Smooth muscle cell (in vitro differentiated cells): ENCODE data around the gene LRRC8B. TPM values are rescaled to one million over a fixed set of nuclear protein-coding genes. Genes with fewer than 3 reads are reported as not detected.
"Not testable (repeated sequence)": the region's sequence is repeated elsewhere in the genome, so short reads cannot be mapped to it uniquely, and the experiment has no call there.

Experiments used
- DNase-seq: peaks from one replicate; lab custom pipeline; 2025; ENCODE audit not compliant: unreplicated experiment; lab: John Stamatoyannopoulos, UW
- H2AFZ ChIP-seq: fragments of 200-600 bp; sonication (generic); 2 replicates; pipeline ENCODE4 v1.6.0; 2016; ENCODE audit warnings: antibody characterized with exemption, low read depth, mild to moderate bottlenecking
- H3F3A ChIP-seq: fragments of 200-600 bp; sonication (generic); 2 replicates; pipeline ENCODE4 v1.6.0; 2017; ENCODE audit warnings: antibody characterized with exemption, low read depth
- H3K27ac ChIP-seq: fragments of 200-600 bp; sonication (generic); 2 replicates; pipeline ENCODE4 v1.5.1; 2016; ENCODE audit warnings: low read depth, mild to moderate bottlenecking
- H3K27me3 ChIP-seq: fragments of 200-600 bp; sonication (generic); 2 replicates; pipeline ENCODE4 v1.6.1; 2016; ENCODE audit warnings: low read depth, mild to moderate bottlenecking
- H3K36me3 ChIP-seq: fragments of 200-600 bp; sonication (generic); 2 replicates; pipeline ENCODE4 v1.5.1; 2016; ENCODE audit warnings: low read depth
- H3K4me1 ChIP-seq: fragments of 200-600 bp; sonication (generic); 2 replicates; pipeline ENCODE4 v1.5.1; 2016; ENCODE audit warnings: low read depth
- H3K4me2 ChIP-seq: fragments of 200-600 bp; sonication (generic); 2 replicates; pipeline ENCODE4 v1.6.0; 2016; ENCODE audit warnings: mild to moderate bottlenecking
- H3K4me3 ChIP-seq: fragments of 200-600 bp; sonication (generic); 2 replicates; pipeline ENCODE4 v1.5.1; 2016; ENCODE audit warnings: mild to moderate bottlenecking
- H3K79me2 ChIP-seq: fragments of 200-600 bp; sonication (generic); 2 replicates; pipeline ENCODE4 v1.6.0; 2016; ENCODE audit warnings: low read depth, mild to moderate bottlenecking
- H3K9ac ChIP-seq: fragments of 200-600 bp; sonication (generic); 2 replicates; pipeline ENCODE4 v1.6.0; 2016; ENCODE audit warnings: low read depth
- H3K9me3 ChIP-seq: fragments of 200-600 bp; sonication (generic); replicated peaks from 2 replicates; pipeline ENCODE4 v1.5.1; 2016; ENCODE audit warnings: low read depth
- H4K20me1 ChIP-seq: fragments of 200-600 bp; sonication (generic); 2 replicates; pipeline ENCODE4 v1.6.0; 2016; ENCODE audit warnings: low read depth
- WGBS: methylation state at CpG from one replicate; pipeline ENCODE4 v1.1.7; 2016; ENCODE audit warnings: low lambda C conversion rate; 5-methylcytosine and 5-hydroxymethylcytosine counted together
- polyA plus RNA-seq: library from polyadenylated mRNA; unstranded; fragments of >200 nt; fragmentation: Nextera tagmentation; extraction: Ambion mirVana; gene quantifications from 2 replicates; pipeline ENCODE4 v1.2.1, GENCODE V29; 2016
- total RNA-seq: library from RNA; depleted of rRNA; stranded (reverse); fragments of >200 nt; gene quantifications from 2 replicates; pipeline ENCODE4 v1.2.3, GENCODE V29; 2014
- TF ChIP-seq, protein P1 (sequence below): fragments of 200-600 bp; sonication (generic); IDR thresholded peaks from 2 replicates; pipeline ENCODE4 v1.5.1; 2017; ENCODE audit warnings: borderline replicate concordance, mild to moderate bottlenecking, antibody characterized with exemption; ENCODE audit not compliant: insufficient read depth, poor library complexity, severe bottlenecking

The LRRC8B gene
- total and polyA plus RNA-seq, 2 experiments from 2014 or later, result 1.5 to 4.6 TPM

GRCh38 chr1:89539128-89539527, 14.5 kb downstream of the LRRC8B start:
- no peak overlapping the region for H3K9ac ChIP-seq
- no peak overlapping the region for H3K4me2 ChIP-seq
- H3K4me3 ChIP-seq, result no peak overlapping the region
- no peak for DNase-seq
- no peak overlapping the region for H2AFZ ChIP-seq
- H3K36me3 ChIP-seq, result no peaks in the 10 kb centered on the region
- H4K20me1 ChIP-seq, result no peaks in the 10 kb centered on the region
- no peaks in the 10 kb centered on the region for H3K4me1 ChIP-seq
- no peaks in the 10 kb centered on the region for H3F3A ChIP-seq
- H3K79me2 ChIP-seq, result no peaks in the 10 kb centered on the region
- H3K9me3 ChIP-seq, result no peaks in the 10 kb centered on the region
- WGBS, result 97% methylated on average over 3 of the region's 3 CpGs
- TF ChIP-seq, protein P1, sequence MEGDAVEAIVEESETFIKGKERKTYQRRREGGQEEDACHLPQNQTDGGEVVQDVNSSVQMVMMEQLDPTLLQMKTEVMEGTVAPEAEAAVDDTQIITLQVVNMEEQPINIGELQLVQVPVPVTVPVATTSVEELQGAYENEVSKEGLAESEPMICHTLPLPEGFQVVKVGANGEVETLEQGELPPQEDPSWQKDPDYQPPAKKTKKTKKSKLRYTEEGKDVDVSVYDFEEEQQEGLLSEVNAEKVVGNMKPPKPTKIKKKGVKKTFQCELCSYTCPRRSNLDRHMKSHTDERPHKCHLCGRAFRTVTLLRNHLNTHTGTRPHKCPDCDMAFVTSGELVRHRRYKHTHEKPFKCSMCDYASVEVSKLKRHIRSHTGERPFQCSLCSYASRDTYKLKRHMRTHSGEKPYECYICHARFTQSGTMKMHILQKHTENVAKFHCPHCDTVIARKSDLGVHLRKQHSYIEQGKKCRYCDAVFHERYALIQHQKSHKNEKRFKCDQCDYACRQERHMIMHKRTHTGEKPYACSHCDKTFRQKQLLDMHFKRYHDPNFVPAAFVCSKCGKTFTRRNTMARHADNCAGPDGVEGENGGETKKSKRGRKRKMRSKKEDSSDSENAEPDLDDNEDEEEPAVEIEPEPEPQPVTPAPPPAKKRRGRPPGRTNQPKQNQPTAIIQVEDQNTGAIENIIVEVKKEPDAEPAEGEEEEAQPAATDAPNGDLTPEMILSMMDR, result no peak
- no peaks in the 10 kb centered on the region for H3K27me3 ChIP-seq
- no peak overlapping the region for H3K27ac ChIP-seq

- WGBS, result 72% methylated on average over 4 of the region's 4 CpGs
- Histone ChIP-seq H3K9me3 (no peaks in the 10 kb centered on the region), H3F3A (no peaks in the 10 kb centered on the region), H3K4me3 (no peak overlapping the region), H3K9ac (no peak overlapping the region), H3K27ac (no peak overlapping the region), H3K36me3 (no peaks in the 10 kb centered on the region), H3K4me1 (peaks cover 2% of the 10 kb centered on the region), H4K20me1 (no peaks in the 10 kb centered on the region), H3K27me3 (no peaks in the 10 kb centered on the region), H2AFZ (no peak overlapping the region), H3K79me2 (no peaks in the 10 kb centered on the region), H3K4me2 (no peak overlapping the region)
- TF ChIP-seq, protein P1, result no peak
- DNase-seq, result no peak
Measured at GRCh38 chr1:89540406-89540970, 15.9 kb downstream of the LRRC8B start.

DNA sequence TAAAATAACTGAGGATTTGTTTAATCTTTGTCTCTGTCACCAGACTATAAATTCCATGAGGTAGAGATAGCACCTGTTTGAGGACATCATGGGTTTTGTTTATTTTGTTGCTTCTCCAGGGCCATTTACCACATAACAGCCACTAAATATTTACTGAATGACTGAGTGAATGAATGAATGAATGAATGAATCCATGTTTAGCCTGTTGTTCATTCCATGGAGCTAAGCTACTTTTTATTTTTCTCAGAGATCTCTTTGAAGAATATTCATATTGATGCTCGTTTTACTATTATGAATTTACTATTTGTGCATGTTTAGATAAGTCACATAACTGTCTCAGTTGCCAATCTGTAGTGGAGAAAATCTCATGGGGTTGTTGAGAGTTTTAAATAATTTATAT, 17.7 kb downstream of the LRRC8B start:
- WGBS, result 87% methylated on average over 1 of the region's 1 CpG
- H3K4me1 ChIP-seq, result peaks cover 3% of the 10 kb centered on the region
- no peaks in the 10 kb centered on the region for H3F3A ChIP-seq
- H4K20me1 ChIP-seq, result no peaks in the 10 kb centered on the region
- H3K27ac ChIP-seq, result no peak overlapping the region
- TF ChIP-seq, protein P1, result no peak
- H3K9me3 ChIP-seq, result no peaks in the 10 kb centered on the region
- H3K4me2 ChIP-seq, result no peak overlapping the region
- no peak for DNase-seq
- H3K4me3 ChIP-seq, result no peak overlapping the region
- H2AFZ ChIP-seq, result no peak overlapping the region
- no peaks in the 10 kb centered on the region for H3K36me3 ChIP-seq
- H3K79me2 ChIP-seq, result no peaks in the 10 kb centered on the region
- H3K27me3 ChIP-seq, result no peaks in the 10 kb centered on the region
- no peak overlapping the region for H3K9ac ChIP-seq

DNA sequence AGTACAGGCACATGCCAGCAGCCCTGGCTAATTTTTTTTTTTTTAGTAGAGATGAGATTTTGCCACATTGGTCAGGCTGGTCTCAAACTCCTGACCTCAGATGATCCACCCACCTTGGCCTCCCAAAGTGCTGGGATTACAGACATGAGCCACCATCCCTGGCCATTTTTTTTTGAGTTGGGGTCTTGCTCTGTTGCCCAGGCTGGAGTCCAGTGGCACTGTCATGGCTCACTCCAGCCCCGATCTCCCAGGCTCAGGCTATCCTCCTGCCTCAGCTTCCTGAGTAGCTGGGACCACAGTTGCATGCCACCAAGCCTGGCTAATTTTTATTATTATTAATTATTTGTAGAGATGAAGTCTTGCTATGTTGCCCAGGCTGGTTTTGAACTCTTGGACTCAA, 19.0 kb downstream of the LRRC8B start:
- 89% methylated on average over 1 of the region's 1 CpG for WGBS
- H2AFZ ChIP-seq, DNase-seq, H3K36me3 ChIP-seq, H3K79me2 ChIP-seq, H3K27me3 ChIP-seq, H3F3A ChIP-seq, H4K20me1 ChIP-seq, H3K4me3 ChIP-seq, H3K27ac ChIP-seq, H3K4me2 ChIP-seq, H3K9me3 ChIP-seq, H3K9ac ChIP-seq: not testable (repeated sequence)
- H3K4me1 ChIP-seq, result peaks cover 11% of the 10 kb centered on the region
